GM13976 (cell line): ENCODE results near the gene SCN11A.

Experiments used
- DNase-seq: peaks from one replicate; pipeline ENCODE4 v3.0.0; 2012; ENCODE audit warnings: low spot score
- in situ Hi-C: fragments of 300-500 bp; cut with MboI; formaldehyde crosslinking; loops from one replicate; pipeline ENCODE4 v1.12.0; 2022; ENCODE audit warnings: low sequenced_read_pairs, mixed read lengths, inconsistent platforms; ENCODE audit not compliant: unreplicated experiment
- TF ChIP-seq, protein P1 (sequence below): IDR thresholded peaks from 2 replicates; pipeline ENCODE4 v1.5.1; 2012; ENCODE audit warnings: borderline replicate concordance, mild to moderate bottlenecking; ENCODE audit not compliant: insufficient read depth; ENCODE audit errors: extremely low read depth, missing control alignments, control extremely low read depth

SCN11A gene

DNA sequence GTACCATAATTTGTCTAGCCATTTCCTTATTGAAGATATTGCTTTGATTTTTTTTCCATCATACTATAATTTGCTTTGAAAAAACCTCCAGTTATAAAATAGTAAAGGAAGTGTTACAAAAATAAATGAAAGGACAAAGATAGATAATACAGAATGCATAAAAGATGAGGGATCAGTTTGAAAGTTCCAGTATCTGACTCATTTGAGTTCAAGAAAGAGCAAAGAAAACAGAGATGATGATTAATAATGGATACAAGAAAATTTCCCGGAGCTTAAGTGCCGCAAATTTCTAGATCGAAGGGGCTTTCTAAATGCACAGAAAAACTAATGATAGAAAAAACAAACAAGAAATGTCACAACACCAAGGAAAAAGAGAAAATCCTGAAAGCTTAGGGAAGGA is 4.4 kb upstream of the SCN11A start:
- TF ChIP-seq, protein P1, sequence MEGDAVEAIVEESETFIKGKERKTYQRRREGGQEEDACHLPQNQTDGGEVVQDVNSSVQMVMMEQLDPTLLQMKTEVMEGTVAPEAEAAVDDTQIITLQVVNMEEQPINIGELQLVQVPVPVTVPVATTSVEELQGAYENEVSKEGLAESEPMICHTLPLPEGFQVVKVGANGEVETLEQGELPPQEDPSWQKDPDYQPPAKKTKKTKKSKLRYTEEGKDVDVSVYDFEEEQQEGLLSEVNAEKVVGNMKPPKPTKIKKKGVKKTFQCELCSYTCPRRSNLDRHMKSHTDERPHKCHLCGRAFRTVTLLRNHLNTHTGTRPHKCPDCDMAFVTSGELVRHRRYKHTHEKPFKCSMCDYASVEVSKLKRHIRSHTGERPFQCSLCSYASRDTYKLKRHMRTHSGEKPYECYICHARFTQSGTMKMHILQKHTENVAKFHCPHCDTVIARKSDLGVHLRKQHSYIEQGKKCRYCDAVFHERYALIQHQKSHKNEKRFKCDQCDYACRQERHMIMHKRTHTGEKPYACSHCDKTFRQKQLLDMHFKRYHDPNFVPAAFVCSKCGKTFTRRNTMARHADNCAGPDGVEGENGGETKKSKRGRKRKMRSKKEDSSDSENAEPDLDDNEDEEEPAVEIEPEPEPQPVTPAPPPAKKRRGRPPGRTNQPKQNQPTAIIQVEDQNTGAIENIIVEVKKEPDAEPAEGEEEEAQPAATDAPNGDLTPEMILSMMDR = no peak
- in situ Hi-C loops = no loop called here
- DNase-seq = no peak

DNA sequence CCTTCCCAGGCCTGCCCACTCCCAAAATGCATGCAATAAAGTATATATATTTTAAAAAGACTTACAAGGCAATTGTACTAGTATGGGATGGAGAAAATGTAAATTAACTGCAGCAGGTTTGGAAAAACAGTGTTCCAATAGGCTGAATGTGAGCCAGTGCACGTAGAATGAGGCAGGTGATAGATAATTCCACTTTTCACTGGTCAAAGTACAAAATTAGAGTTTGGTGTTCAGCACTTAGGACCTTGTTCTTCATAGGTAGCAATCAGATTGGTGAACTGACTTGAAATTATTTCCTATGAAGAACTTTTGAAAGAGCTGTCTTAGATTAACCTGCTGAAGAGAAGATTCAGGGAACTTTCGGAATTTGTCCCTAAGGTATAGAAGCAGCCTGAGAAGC is 2.0 kb upstream of the SCN11A start:
- in situ Hi-C loops = no loop called here
- TF ChIP-seq, protein P1 = no peak
- DNase-seq = no peak

DNA sequence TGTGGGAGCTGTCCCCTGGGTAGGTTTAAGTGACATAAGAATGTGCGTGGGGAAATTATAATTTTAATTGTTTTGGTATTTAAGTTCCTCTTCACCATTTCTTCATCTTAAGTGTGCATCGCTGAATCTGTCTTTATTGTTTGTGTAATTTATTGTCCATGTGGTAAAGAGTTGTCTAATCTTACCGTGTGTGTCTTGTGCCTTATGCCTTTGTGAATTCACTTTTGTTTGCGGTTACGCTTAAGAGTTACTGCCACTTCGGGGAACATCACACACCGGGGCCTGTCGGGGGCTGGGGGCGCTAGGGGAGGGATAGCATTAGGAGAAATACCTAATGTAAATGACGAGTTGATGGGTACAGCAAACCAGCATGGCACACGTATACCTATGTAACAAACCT is 839 bp upstream of the SCN11A start:
- TF ChIP-seq, protein P1 = no peak
- DNase-seq = no peak
- in situ Hi-C loops = no loop called here

DNA sequence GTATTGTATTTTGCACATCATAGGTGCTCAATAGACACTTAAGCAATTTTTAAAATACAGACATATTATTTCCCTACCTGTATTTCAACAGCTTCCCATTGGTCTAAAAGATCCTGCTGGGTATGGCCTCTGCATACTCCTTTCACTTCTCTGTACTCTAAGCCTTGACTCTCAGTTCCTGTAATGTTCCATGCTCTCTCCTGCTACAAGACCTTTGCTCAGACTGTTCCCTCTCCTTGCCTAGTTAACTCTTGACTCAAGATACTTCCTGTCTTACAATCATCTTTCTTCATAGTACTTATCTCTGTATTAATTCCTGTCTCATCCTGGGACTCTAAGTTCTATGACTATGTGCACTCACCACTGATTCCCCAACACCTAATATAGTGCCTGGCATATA is 1.7 kb downstream of the SCN11A start:
- in situ Hi-C loops = no loop called here
- DNase-seq = no peak
- TF ChIP-seq, protein P1 = no peak

DNA sequence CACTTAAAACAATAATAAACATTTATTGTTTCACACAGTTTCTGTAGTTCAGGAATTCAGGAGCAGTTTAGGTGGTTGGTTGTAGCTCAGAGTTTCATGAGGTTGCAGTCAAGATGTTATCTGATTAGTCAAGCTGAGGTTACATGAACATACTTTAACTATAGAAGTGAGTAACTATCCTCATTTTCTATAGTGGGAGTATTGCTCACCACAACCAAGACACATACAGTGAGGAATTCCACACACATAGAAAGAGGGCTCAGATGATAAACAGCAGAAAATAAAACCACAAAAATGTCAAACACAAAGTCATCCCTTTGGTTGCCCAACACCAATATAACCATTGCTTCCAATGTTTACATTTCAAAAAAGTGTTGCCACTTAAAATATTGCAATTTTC is 13.6 kb downstream of the SCN11A start:
- in situ Hi-C loops = no loop called here
- no peak for DNase-seq
- TF ChIP-seq, protein P1 = no peak

DNA sequence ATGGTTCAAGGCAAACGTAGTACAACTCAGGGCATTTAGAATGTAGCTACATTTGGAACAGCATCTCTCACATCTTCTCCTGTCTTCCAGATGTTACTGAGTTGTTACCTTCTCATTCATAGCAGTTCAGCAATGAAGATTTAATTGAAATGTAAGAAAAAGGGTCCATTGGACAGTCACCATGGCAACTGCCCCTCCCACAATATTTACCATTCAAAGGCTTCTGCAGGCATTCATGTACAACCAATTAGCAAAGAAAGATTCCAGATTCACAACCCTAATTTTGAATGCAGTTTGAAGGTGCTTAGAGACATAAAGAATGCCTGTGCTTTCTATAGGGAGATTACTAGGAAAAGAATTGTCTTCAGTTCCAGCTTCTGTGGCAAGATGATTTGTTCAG is 22.2 kb downstream of the SCN11A start:
- no peak for DNase-seq
- in situ Hi-C loops = no loop called here
- TF ChIP-seq, protein P1 = no peak

DNA sequence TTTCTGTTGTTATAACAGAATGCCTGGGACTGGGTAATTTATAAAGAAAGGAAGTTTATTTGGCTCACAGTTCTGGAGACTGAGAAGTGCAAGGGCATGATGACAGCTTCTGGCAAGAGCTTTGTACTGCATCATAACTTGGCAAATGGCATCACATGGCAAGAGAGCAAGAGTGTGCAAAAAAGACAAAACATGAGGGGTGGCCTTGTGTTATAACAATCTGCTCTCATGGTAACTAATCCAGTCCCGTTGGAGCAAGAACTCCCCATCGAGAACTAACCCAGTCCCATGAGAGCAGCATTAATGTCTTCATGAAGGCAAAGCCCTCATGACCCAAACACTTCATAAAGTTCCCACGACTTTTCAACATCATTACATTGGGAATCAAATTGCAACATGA is 23.2 kb downstream of the SCN11A start:
- in situ Hi-C loops = no loop called here
- TF ChIP-seq, protein P1 = no peak
- no peak for DNase-seq
